Measurements from ENCODE around the gene ADD2.

The ADD2 gene

DNA sequence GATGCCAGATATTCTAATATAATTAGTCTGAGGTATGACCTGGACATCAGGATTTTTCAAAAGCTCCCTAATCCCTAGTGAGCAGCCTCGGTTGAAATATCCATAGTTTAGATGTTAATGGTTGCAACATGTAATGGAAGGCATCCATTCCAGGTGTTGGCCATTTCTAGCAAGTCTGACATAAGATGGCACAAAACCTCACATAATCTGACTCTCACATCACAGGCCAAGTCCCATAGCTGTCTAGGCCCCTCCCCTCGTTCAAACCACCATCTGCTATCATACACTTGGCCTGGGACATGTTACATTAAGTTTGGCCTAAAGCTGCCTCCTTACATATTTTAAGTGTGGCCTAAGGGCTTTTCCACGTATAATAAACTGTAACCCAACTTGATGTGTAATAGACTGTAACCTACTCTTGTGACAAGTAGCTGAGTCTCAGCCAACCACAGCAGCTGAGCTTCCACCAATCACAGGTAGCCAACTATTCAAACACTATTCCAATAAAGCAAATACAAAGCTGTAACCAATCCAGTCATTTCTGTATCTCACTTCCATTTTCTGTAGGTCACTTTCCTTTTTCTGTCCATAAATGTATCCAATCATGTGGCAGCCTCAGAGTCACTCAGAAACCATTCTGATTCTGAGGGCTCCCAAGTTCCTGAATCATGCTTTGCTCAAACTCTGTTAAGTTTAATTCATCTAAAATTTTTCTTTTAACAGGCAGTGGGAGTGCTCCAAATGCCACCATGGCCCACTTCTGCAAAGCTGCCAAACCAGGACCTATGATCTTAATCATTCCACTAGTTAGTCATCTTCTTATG is 59.4 kb downstream of the ADD2 start:
- Histone ChIP-seq H3K36me3 (ENCODE audit: control insufficient read depth, insufficient read depth, low read length) (no peaks in the 10 kb centered on the region), H3K4me3 (replicated peaks; ENCODE audit: low read depth, low read length) (no peak overlapping the region), H3K27me3 (replicated peaks; ENCODE audit: control insufficient read depth, insufficient read depth, low read length) (no peaks in the 10 kb centered on the region)
- DNase-seq (ENCODE audit: extremely low read depth, insufficient read length): no peak
- TF ChIP-seq, protein P1, sequence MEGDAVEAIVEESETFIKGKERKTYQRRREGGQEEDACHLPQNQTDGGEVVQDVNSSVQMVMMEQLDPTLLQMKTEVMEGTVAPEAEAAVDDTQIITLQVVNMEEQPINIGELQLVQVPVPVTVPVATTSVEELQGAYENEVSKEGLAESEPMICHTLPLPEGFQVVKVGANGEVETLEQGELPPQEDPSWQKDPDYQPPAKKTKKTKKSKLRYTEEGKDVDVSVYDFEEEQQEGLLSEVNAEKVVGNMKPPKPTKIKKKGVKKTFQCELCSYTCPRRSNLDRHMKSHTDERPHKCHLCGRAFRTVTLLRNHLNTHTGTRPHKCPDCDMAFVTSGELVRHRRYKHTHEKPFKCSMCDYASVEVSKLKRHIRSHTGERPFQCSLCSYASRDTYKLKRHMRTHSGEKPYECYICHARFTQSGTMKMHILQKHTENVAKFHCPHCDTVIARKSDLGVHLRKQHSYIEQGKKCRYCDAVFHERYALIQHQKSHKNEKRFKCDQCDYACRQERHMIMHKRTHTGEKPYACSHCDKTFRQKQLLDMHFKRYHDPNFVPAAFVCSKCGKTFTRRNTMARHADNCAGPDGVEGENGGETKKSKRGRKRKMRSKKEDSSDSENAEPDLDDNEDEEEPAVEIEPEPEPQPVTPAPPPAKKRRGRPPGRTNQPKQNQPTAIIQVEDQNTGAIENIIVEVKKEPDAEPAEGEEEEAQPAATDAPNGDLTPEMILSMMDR (IDR thresholded peaks at IDR 0.05; ENCODE audit: insufficient read depth, low read length, poor library complexity, severe bottlenecking): no peak

DNA sequence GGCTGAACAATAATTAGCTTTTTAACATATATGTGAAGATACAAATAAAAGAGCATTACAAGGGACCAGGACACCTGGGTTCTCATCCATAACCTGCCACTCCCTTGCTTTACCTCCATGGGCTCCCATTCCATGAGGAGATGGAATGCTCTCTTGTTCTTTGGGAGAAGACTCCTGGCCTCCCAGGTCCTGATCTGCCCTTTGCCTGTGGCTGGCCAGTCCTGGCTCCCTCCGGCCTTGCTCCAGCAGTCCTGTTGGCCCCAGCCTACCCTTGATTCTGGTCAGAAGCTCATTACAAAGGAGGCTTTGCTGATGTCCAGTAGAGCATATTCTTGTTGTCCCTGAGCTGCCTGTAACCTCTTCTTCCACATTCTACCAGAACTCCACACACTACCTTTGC is 60.3 kb downstream of the ADD2 start:
- TF ChIP-seq, protein P1 (IDR thresholded peaks at IDR 0.05; ENCODE audit: insufficient read depth, low read length, poor library complexity, severe bottlenecking): no peak
- Histone ChIP-seq H3K27me3 (replicated peaks; ENCODE audit: control insufficient read depth, insufficient read depth, low read length) (no peaks in the 10 kb centered on the region), H3K4me3 (replicated peaks; ENCODE audit: low read depth, low read length) (no peak overlapping the region), H3K36me3 (ENCODE audit: control insufficient read depth, insufficient read depth, low read length) (no peaks in the 10 kb centered on the region)
- no peak for DNase-seq (ENCODE audit: extremely low read depth, insufficient read length)

DNA sequence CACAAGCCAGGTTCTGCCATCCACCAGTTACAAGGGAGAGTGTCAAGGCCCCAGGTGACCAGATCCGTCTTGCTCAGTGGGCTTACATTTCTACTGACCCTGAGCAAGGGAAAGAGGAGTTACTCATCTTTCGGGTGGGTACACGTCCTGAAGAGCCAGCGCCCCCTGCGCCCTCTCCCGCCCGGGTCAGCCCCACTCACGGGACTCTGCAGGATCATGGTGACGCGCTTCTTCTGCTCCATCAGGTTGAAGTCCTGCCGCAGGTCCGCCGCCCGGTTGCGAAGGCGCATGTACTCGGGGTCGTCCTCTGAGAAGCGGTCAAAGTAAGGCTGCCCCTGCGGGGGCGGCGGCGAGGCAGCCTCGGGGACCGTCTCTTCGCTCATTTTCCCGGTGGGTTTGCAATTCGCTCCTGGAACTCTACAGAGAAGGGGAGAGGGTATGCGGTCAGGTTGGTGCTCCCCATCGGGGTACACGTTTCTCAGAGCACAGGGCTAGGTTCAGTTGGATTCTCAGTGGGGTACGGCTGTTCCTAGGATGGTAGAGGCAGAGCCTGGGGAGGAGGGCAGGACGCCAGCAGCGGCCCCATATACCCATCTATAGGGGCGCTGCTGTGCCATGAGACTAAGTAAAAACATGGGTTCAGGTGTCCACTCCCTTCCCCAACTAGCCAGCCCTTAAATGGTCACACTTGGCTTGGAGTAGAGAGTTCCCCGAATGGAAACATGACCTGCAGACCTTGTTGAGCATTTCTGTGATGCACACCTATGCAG is 61.8 kb downstream of the ADD2 start:
- H3K27me3 ChIP-seq (replicated peaks; ENCODE audit: control insufficient read depth, insufficient read depth, low read length): no peaks in the 10 kb centered on the region
- TF ChIP-seq, protein P1 (IDR thresholded peaks at IDR 0.05; ENCODE audit: insufficient read depth, low read length, poor library complexity, severe bottlenecking): no peak
- H3K4me3 ChIP-seq (replicated peaks; ENCODE audit: low read depth, low read length): no peak overlapping the region
- no peaks in the 10 kb centered on the region for H3K36me3 ChIP-seq (ENCODE audit: control insufficient read depth, insufficient read depth, low read length)
- DNase-seq (ENCODE audit: extremely low read depth, insufficient read length): no peak

DNA sequence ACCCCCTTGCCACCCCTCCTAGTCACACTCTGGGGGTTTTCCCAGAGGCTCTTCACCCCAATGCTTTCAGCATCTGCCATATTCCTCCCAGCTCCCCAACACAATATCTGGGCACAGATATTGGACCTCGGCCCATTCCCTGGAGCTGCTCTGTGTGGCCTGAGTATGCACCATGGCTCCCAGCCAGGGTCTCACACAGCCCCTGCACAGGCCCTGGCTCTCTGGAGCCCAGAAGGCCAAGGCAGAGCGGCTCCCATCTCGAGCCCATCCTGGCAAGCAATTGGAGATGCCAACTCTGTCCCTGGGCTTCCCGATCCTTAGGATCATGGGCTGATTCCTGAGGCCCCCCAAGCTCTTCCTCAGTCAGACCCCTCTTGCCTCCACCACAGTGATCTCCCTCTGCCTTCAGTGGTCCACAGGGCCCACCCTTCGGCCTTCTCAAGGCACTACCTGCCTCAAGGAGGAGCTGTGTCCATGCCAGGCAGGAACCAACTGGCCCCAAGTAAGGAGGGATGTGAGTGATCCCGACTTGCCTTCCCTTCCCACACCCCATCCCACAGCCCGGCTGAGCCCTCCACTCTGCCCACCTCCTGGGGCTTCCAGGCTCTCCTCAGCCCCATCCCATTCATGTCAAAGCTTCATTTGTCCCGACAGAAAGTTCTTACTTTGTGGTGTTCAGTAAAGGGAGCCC is 62.7 kb downstream of the ADD2 start:
- Histone ChIP-seq H3K27me3 (replicated peaks; ENCODE audit: control insufficient read depth, insufficient read depth, low read length) (no peaks in the 10 kb centered on the region), H3K4me3 (replicated peaks; ENCODE audit: low read depth, low read length) (no peak overlapping the region), H3K36me3 (ENCODE audit: control insufficient read depth, insufficient read depth, low read length) (no peaks in the 10 kb centered on the region)
- TF ChIP-seq, protein P1 (IDR thresholded peaks at IDR 0.05; ENCODE audit: insufficient read depth, low read length, poor library complexity, severe bottlenecking): no peak
- no peak for DNase-seq (ENCODE audit: extremely low read depth, insufficient read length)

DNA sequence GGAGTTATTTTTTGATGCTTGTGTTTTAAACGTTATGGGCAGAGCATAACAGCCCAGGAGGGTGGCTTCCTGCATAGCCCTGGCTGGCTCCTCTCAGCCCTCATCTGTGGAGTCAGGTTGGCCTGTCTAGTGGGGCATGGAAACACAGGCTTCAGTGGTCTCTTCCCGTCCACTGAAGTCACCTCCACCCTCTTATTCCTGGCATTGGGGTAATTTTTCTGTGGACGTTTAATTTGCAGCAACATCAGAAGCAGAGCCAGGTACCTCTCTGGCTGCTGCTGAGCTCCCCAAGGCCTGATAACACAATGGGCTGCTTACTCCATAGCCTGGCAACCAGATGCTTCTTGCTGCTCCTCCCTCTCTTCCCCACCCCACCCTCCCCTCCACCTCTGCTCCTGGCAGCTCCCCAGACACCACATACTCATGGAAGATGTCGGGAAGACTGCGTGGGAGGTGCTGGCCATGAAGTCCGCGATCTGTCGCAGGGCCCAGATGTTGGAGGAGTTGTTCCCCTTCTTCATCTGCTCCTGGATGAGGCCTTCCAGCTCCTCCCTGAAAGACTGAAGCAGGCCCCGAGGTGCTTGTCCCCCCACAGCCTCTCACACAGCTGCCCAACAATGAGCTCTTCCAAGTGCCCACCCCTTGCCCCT is 64.0 kb downstream of the ADD2 start:
- no peaks in the 10 kb centered on the region for H3K36me3 ChIP-seq (ENCODE audit: control insufficient read depth, insufficient read depth, low read length)

More for the DNA sequence above, 64.0 kb downstream of the ADD2 start:
- no peak for DNase-seq (ENCODE audit: extremely low read depth, insufficient read length)
- H3K4me3 ChIP-seq (replicated peaks; ENCODE audit: low read depth, low read length): no peak overlapping the region
- no peaks in the 10 kb centered on the region for H3K27me3 ChIP-seq (replicated peaks; ENCODE audit: control insufficient read depth, insufficient read depth, low read length)
- TF ChIP-seq, protein P1 (IDR thresholded peaks at IDR 0.05; ENCODE audit: insufficient read depth, low read length, poor library complexity, severe bottlenecking): no peak

Measured in GM06990 (cell line).